KG1 (cell line): ENCODE measurements around the gene HSD17B1.
"Not testable (repeated sequence)": the region's sequence is repeated elsewhere in the genome, so short reads cannot be mapped to it uniquely, and the experiment has no call there.

ENCODE experiments used
- DNase-seq: peaks from one replicate; lab custom pipeline; 2025; lab: John Stamatoyannopoulos, UW

The HSD17B1 gene

GRCh38 chr17:42547698-42548069 lies 5.0 kb upstream of the HSD17B1 start:
- no peak for DNase-seq

GRCh38 chr17:42548070-42548837 lies 4.5 kb upstream of the HSD17B1 start:
- no peak for DNase-seq

- no peak for DNase-seq
These were observed 3.5 kb upstream of the HSD17B1 start for GRCh38 chr17:42548993-42549755.

- no peak for DNase-seq
These were observed 567 bp downstream of the HSD17B1 start for GRCh38 chr17:42553161-42553818.

GRCh38 chr17:42553866-42554249 lies 1.1 kb downstream of the HSD17B1 start:
- no peak for DNase-seq

- DNase-seq = peak; percentile 72
These were observed 1.8 kb downstream of the HSD17B1 start for GRCh38 chr17:42554250-42555121.

GRCh38 chr17:42555122-42555622 lies 2.4 kb downstream of the HSD17B1 start:
- no peak for DNase-seq

- not testable (repeated sequence) for DNase-seq
These were observed 3.4 kb downstream of the HSD17B1 start for GRCh38 chr17:42555961-42556617.

- no peak for DNase-seq
These were observed 6.4 kb downstream of the HSD17B1 start for GRCh38 chr17:42559075-42559474.

- DNase-seq = no peak
These were observed 7.5 kb downstream of the HSD17B1 start for GRCh38 chr17:42560246-42560645.

- peak; percentile 90 for DNase-seq
These were observed 9.2 kb downstream of the HSD17B1 start, which contains the start of gene COASY for GRCh38 chr17:42561897-42562387. Gene COASY (plus strand): TSS chr17:42562148. CDS start chr17:42562623, 475 bp downstream.

GRCh38 chr17:42562388-42563142 lies 9.8 kb downstream of the HSD17B1 start:
- no peak for DNase-seq

GRCh38 chr17:42563143-42563509 lies 10.4 kb downstream of the HSD17B1 start:
- DNase-seq = no peak

GRCh38 chr17:42563543-42563942 lies 10.8 kb downstream of the HSD17B1 start:
- DNase-seq = no peak

GRCh38 chr17:42563950-42564349 lies 11.2 kb downstream of the HSD17B1 start:
- DNase-seq = no peak

GRCh38 chr17:42564815-42565522 lies 12.2 kb downstream of the HSD17B1 start:
- DNase-seq = no peak

GRCh38 chr17:42565523-42566214 lies 12.9 kb downstream of the HSD17B1 start:
- DNase-seq = no peak

- no peak for DNase-seq
These were observed 13.6 kb downstream of the HSD17B1 start for GRCh38 chr17:42566215-42566882.
